Astrocyte (in vitro differentiated cells and primary cell): Measurements from ENCODE around the gene SLC4A7.

ENCODE experiments used
- EZH2 ChIP-seq: IDR thresholded peaks from 2 replicates; pipeline ENCODE4 v1.6.1; 2012; ENCODE audit warnings: mild to moderate bottlenecking, low read length, inconsistent platforms; ENCODE audit not compliant: insufficient read depth
- TF ChIP-seq, protein P1 (sequence below): IDR thresholded peaks from 2 replicates; pipeline ENCODE4 v1.5.1; 2011; ENCODE audit warnings: low read depth, mild to moderate bottlenecking, inconsistent platforms, low read length, moderate library complexity; ENCODE audit not compliant: insufficient read depth

DNA sequence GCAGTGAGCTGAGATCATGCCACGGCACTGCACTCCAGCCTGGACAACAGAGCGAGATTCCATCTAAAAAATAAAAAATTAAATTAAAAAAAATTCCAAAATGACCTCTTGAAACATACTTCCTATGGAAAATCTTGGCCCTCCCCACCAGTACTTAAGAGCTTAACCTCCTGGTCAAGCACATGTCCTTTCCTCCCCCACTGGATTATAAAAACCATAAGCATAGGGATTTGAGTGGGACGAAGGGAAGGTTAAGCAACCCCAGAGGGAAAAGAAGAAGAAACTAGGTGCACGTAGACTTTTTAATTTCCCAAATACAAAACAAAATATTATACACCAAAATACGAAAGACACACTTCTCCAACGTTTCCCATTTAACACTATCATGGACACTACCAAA is 25.3 kb downstream of the SLC4A7 start:
- TF ChIP-seq EZH2: no peak
- TF ChIP-seq, protein P1, sequence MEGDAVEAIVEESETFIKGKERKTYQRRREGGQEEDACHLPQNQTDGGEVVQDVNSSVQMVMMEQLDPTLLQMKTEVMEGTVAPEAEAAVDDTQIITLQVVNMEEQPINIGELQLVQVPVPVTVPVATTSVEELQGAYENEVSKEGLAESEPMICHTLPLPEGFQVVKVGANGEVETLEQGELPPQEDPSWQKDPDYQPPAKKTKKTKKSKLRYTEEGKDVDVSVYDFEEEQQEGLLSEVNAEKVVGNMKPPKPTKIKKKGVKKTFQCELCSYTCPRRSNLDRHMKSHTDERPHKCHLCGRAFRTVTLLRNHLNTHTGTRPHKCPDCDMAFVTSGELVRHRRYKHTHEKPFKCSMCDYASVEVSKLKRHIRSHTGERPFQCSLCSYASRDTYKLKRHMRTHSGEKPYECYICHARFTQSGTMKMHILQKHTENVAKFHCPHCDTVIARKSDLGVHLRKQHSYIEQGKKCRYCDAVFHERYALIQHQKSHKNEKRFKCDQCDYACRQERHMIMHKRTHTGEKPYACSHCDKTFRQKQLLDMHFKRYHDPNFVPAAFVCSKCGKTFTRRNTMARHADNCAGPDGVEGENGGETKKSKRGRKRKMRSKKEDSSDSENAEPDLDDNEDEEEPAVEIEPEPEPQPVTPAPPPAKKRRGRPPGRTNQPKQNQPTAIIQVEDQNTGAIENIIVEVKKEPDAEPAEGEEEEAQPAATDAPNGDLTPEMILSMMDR: no peak
